Tongue (tissue), 3 donors: ENCODE measurements around the gene IL20RA. TPM values are rescaled to one million over a fixed set of nuclear protein-coding genes. Genes with fewer than 3 reads are reported as not detected.
"Not testable (repeated sequence)": the region's sequence is repeated elsewhere in the genome, so short reads cannot be mapped to it uniquely, and the experiment has no call there.

Experiments
- DNase-seq: peaks from one replicate; pipeline ENCODE4 v3.0.0-alpha.2; 2015
- small RNA-seq: library from RNA; depleted of rRNA; stranded (forward); fragments of <200 nt; gene quantifications from one replicate; pipeline ENCODE3, GENCODE V24; 2014; ENCODE audit warnings: low replicate concordance
- total RNA-seq: library from RNA; depleted of rRNA; stranded (reverse); fragments of >200 nt; gene quantifications from one replicate; pipeline ENCODE4 v1.2.3, GENCODE V29; 2014

The IL20RA gene
- total RNA-seq, 1 donor from 2014 or later: 4.6 TPM

DNA sequence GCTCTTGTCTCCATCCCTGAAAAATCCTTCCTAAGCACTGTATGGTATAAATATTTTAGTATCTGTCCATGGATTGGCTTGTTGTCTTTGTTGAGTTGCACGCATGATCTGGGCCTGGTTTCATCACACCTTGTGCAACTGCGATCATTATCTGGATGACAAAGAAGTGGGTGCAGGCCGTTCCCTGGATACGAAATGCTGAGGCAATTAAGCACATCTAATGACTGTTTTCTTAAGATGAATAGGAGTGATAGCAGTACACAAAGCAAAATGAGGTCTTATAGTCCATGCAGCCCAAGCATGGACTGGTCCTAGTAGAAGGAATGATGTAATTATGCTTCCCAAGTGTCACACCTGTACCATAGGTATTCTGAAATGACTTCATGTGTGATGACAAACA lies 74.8 kb downstream of the IL20RA start:
- DNase-seq: no peak

DNA sequence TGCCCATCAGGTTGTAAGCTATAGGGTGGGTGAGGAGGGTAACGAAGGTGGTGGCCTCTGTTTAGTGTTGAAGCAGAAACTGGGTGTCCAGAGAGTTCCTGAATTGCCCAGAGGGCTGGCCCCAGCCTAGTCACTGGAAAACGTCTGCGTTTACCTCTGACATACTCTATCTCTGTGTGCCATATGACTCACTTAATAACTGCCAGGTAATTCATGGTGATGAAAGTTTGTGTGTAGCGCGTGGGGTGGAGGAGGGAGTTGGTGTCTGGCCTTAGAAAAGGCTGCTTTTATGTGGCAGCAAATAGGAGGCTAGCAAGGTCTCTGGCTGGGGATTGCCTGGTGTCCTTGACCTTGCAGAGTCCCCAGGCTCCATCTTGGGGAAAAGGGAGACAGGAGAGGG lies 75.3 kb downstream of the IL20RA start:
- DNase-seq: no peak

DNA sequence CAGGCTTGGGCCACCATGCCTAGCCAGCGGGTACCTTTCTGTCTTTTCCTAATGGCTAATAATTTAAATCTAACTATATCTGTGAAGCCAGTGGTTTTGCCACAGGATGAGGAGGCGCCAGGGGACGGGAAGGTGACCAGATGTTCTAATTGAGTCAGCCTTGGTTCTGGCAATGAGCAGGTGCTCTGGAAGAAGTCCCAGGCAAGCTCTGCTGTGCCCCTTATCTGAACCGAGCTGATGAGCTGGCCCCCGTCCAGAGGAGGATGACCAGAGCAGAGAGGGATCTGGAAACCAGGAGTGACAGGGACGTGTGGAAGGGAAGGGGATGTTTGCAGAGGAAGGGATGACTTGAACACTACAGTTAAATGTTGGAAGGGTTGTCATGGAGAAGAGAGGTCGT lies 75.9 kb downstream of the IL20RA start:
- peak; percentile 67 for DNase-seq

GRCh38 chr6:136967876-136968752 lies 76.7 kb downstream of the IL20RA start:
- peak; percentile 80 for DNase-seq

DNA sequence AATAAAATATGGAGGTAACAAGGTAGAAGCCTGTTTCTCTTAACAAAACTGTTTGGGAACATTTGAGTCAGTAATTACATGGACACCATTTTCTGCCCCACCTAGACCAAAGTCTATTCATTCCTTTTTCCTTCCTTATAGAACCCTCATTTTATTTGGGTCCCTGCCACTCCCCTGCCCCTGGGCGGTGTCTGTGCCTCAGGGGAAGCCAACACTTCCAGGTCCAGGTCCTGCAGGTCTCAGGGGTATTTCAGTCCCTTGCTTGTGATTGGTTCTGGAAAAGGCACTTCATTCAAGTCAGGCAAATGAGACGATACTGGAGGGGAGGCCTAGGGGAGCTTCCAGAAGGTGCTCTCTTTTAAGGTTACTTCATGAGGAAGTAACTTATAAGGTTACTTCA lies 80.4 kb downstream of the IL20RA start:
- DNase-seq: no peak

GRCh38 chr6:136963259-136963658 lies 81.5 kb downstream of the IL20RA start:
- no peak for DNase-seq

- DNase-seq: peak; percentile 69
These were observed 82.1 kb downstream of the IL20RA start for GRCh38 chr6:136962661-136963060.

DNA sequence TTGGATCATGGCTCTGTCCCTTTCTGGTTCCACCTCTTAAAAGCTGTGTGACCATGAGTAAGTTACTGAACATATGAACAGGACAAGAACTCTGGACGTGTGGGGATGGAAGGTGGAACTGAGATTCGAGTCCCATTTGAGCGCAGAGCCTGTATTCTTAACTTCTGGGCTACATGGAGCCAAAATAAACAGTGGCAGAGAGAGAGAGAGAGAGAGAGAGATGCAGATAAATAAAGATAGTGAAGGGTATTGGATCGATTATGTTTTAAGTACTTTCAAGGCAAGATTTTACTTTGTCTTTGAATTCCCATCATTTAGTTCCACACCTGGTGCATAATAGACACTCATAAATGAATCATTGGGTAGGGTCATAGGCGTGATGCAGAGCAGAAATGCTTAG lies 82.9 kb downstream of the IL20RA start:
- DNase-seq: no peak

- DNase-seq: no peak
These were observed 84.0 kb downstream of the IL20RA start for GRCh38 chr6:136960781-136961180.

DNA sequence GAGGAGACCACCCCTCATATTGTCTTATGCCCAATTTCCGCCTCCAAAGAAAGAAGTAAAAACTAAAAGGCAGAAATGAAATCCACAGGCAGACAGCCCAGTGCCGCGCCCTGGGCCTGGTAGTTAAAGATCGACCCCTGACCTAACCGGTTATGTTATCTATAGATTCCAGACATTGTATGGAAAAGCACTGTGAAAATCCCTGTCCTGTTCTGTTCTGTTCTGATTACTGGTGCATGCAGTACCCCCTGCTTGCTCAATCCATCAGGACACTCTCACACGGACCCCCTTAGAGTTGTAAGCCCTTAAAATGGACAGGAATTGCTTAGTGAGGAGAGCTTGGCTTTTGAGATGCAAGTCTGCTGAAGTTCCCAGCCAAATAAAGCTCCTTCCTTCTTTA lies 84.8 kb downstream of the IL20RA start:
- not testable (repeated sequence) for DNase-seq

GRCh38 chr6:136959471-136959891 lies 85.3 kb downstream of the IL20RA start:
- DNase-seq: no peak

GRCh38 chr6:136958168-136958567 lies 86.6 kb downstream of the IL20RA start:
- no peak for DNase-seq

DNA sequence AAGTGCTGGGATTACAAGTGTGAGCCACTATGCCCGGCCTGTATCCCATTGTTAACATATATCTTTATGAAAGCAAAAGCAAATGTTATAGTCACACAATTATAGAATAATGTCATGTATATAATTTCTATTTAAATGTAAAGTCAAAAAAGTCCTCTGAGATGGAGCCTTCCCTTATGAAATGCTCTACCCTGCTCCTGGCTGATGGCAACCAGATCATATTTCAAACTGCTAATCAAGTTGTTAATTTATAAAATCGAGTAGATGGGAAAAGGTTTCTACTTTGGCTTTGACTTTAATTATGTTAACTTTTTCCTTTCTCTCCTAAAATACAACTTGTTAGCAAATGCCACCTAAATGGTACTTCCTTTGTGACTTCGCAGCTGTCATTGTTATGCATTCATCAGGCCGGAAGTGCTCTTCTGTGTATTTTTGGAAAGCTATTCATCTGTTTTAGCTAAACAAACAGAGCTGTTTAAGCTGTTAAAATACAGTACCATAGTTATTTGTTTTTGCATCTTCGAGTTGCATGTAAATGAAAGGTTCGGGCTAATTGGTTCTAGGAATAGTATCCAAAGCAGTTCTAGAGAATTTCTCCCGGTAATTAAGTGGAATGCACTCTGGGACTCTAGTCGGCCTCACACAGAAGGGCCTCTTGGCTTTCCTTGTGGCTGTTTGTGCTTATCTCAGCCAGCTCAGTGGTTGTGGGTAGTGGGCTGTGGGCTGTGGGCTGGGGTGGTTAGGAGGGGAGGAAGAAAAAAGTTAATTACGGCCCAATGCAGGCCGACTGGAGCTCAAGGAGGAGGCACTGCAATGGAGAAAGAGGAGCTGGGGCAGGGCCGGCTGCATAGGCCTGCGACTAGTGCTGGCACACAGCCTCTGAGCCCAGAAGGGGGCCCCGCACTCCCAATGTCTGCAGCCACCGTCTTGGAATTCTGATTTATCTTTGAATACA lies 87.9 kb downstream of the IL20RA start:
- peak; percentile 25 for DNase-seq

DNA sequence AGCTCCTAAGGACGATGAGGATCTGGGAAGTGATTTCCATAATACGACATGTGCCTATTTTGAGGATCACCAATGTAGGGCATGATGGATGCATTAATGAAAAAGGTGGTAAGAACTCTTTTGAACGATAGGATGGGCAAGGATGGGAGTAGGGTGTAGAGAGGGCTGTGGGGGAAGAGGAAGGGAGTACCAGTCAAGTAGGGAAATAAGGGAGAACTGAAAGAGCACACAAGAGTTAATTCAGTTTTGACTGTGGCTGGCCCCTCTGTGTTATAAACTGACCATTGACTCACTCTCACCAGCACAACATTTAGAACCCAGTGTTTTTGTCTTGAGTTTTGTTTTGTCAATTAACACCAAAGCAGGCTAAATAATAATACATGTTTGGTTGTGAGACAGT lies 89.6 kb downstream of the IL20RA start:
- DNase-seq: no peak

GRCh38 chr6:136952714-136953260 lies 92.0 kb downstream of the IL20RA start:
- DNase-seq: no peak

DNA sequence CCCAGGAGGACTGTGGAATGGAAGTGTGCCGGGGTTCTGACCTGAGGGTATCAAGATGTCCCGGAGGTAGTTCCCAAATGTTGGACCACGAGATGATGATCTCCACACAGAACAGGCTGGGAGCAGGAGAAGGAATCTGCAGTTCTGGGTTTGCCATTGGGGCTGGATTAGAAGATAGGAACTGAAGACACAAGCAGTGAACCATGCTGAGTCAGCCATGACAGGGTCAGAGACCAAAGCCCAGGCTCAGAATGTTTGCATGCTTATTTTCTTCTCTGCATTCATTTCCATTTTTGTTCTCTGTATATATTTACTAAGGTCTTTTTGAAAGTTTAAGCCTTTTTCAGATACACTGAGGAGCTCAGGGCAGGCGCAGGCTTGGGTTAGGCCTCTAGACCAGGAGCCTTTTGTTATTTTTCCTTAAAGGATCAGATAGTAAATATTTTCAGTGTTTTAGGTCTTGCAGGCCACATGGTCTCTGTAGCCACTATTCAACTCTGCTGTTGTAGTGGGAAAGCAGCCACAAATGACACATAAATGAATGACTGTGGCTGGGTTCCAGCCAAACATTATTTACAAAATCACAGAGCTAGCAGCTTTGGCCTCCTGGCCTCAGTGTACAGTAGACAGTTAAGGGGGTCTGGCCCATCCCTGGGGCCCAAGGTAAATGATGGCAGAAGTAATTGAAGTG lies 94.2 kb downstream of the IL20RA start:
- no peak for DNase-seq

Small RNA genes lying within 50 kb of the gene (small RNA-seq; reads per million reads assigned to genes)
- not detected for gene RPL35AP3

Other genes with a start within 250 kb of the IL20RA start
- 10.1 TPM for gene PEX7, start 222.4 kb downstream of the IL20RA start, total RNA-seq
- gene SLC35D3, start 122.7 kb downstream of the IL20RA start, total RNA-seq: not detected
- not detected for gene IL22RA2, start 128.7 kb upstream of the IL20RA start, total RNA-seq
- gene IFNGR1, start 174.4 kb upstream of the IL20RA start, total RNA-seq: 74.0 TPM